DMS153 (cell line): ENCODE results near the gene OR1N1.
"Not testable (repeated sequence)": the region's sequence is repeated elsewhere in the genome, so short reads cannot be mapped to it uniquely, and the experiment has no call there.

ENCODE experiments used
- DNase-seq: peaks from one replicate; lab custom pipeline; 2025; lab: John Stamatoyannopoulos, UW

The OR1N1 gene, protein sequence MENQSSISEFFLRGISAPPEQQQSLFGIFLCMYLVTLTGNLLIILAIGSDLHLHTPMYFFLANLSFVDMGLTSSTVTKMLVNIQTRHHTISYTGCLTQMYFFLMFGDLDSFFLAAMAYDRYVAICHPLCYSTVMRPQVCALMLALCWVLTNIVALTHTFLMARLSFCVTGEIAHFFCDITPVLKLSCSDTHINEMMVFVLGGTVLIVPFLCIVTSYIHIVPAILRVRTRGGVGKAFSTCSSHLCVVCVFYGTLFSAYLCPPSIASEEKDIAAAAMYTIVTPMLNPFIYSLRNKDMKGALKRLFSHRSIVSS

DNA sequence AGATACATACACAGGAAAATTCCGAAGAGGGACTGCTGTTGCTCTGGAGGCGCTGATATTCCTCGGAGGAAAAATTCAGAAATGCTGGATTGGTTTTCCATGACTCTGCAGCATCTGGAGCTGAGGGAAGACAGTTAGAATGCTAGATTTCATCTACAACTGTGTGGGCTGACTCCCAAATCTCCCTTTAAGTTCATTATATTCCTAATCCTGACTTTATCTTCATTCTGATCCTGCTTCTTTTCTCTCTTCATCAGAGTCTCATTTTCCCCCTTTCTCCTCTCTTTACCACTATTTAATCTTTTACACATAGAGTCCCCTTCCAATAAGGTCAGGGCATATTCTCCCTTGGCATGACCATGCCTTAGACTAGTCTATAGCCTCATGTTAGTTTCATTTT, at the start of gene OR1N1:
OR1N1 (minus strand) TSS at position 101 of the 400 bp plus-strand sequence; CDS start at position 101, 0 bp downstream.
- DNase-seq = no peak

DNA sequence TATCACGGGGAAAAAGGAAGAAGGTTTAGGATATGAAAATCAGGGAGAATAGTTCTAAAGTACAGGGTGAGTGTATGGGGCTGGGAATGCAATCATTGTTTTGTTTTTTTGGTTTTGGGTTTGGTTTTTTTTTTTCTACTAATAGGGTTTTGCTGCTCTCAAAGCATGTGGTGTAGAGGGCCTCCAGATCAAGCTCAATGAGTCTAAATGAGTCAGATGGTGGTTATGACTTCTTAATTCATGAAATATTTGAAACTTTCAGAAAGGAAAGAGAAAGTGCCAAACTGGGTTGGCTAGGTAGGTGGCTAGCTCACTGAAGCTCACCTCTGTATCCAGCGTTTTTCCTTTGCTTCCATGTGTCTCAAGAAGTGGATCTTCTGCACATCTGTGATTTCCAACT, 45.4 kb upstream of the OR1N1 start:
- DNase-seq = no peak

DNA sequence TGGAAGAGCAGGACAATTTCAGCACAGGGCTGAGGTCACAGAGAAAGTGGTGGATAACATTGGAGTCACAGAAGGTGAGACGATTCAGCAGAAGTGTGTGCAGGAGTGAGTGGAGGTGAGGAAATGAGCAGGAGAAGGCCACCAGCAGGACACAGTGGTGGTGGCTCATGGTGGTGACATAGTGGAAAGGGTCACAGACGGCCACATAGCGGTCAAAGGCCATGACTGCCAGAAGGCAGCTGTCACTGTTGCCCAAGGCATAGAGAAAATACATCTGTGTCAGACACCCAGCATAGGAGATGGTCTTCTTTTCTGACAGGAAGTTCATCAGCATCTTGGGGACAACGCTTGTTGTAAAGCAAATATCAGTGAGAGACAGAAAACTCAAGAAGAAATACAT, 40.8 kb upstream of the OR1N1 start:
- no peak for DNase-seq

DNA sequence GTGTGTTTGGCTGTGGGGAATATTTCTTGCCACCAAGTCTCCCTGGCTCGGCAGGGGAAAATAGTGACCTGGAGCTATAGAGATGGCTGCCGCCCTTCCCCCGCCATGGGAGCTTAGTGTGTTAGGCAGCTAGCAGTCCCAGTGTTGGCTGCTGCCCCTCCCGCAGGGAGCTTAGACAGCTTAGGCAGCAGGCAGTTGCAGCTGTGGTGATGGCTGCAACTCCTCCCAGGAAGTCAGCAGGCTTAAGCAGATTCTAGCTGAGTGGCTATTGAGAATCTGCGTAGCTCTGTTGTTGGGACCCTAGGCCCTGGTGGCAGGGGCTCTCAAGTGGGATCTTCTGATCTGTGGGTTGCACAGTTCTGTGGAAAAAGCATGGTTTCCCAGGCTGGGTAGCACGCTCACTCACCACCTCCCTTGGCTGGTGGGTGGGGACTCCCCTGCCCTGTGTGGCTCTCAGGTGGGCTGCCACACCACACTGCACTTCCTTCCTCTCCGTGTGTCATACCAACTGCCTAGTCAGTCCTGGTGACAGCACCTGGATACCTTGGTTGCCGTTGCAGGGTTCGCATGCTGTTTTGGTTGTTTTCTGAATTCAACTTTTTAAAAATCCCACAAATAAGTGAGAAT, 35.2 kb upstream of the OR1N1 start:
- no peak for DNase-seq

DNA sequence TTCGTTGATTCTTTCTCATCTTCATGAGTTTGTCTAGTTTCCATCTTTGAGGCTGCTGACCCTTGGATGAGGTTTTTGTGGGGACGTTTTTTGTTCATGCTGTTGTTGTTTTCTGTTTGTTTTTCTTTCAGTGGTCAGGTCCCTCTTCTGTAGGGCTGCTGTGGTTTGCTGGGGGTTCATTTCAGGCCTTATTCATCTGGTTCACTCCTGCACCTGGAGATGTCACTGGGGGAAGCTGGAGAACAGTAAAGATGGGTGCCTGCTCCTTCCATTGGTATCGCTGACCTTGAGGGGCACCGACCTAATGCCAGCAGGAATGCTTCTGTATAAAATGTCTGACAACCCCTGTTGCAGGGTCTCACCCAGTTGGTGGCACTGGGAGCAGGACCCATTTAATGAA, 34.4 kb upstream of the OR1N1 start:
- DNase-seq = no peak

DNA sequence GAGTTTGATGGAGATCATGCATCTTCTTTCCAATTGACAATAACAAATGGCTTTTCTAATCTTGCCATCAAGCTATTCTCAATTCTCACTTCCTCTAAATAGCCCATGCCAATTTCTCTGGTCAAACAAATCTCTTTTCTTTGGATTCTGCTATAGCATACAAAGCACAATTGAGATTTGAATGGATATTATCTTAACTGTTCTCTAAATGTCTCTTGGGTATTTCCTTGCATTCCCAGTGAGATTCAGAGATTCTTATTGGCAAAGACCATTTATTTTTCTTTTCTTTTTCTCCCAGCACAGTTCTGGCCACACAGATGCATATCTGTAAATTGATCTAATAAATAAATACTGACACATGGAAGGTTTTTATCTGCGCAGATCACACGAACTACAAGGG, 25.7 kb upstream of the OR1N1 start, which contains the start of gene OR1N2:
OR1N2 (plus strand) TSS at position 301 of the 400 bp plus-strand sequence. CDS start 100 bp downstream, outside the sequence.
- no peak for DNase-seq

DNA sequence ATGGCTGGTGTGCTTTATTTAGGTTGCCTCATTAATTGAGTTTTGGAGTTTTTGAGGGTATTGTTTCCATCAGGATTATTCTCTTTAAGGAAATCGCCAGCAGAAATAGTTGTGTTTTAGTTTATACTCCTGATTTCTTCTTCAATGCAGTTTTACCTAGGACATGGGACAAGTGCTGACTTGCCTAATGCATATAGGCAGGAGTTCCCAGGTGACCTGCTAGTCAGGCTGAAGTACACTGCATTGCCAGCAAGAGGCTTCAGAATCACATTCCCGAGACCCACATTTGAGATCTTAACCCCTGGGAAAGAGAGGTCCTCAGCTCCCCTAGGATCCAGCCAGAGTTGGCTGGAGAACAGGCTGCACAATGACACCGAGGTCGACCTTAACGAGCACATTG, 24.3 kb upstream of the OR1N1 start:
- DNase-seq = no peak

DNA sequence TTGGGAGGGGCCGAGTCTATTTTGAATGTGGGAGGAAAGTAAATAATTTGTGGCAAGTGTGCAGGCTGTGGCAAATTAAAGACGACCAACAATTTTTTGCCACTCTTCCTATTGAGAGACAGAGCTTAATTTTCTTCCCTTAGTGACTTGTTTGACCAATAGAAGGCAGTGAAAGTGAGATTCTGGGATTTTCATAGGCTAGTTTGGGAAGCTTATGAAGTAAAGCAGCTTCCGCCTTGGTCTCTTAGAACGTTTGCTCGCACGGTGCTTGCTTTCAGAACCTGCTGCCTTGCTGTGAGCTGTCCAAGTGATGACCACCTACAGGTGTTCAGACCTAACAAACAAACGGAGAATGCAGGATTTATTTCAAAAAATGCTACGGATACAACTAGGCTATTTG, 19.1 kb upstream of the OR1N1 start:
- no peak for DNase-seq

DNA sequence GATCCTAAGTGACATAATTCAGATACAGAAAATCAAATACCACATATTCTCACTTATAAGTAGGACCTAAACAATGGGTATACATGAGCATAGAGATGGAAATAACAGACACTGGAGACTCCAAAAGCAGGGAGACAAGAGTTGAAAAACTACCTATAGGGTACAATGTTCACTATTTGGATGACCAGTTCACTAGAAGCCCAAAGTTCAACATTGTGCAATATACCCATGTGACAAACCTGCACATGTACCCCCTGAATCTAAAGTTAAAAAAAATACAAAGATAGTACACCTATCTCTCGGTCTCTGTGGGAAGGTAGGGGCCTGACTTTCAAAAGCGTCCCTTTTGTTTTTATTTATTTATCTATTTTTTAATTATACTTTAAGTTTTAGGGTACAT, 11.7 kb upstream of the OR1N1 start:
- no peak for DNase-seq

DNA sequence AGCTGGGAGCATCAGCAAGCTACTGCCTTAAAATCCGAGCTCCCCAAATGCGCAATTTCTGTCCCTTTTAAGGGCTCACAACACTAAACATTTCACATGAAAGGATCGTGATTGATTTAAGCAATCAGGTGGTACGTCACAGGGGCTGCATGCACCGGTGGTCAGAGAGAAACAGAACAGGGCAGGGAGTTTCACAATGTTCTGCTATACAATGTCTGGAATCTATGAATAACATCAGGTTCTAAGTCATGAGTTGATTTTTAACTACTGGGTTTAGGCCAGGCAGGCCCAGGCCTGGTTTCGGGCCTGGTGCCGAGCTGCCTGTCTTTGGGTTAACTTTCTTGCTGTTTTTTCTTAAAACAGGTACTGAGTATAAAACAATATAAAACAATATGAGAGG, 10.0 kb upstream of the OR1N1 start:
- not testable (repeated sequence) for DNase-seq

DNA sequence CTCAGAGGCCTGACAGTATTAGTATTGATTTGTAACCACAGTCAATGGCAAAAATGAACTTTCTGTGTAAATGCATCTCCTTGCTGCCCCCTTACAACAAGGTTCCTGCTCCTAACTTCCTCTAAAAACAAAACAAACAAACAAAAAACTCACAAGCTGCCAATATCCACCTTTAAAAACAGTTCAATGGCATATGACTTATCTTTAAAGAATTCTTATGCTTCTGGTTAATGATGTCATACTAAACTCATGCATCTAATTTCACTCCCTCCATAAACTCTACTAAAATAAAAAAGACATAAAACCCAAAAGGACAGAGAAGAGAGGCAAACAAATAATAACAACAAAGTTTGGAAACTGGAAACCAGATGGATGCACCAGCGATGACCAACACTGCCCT, 9.0 kb upstream of the OR1N1 start:
- DNase-seq = no peak

DNA sequence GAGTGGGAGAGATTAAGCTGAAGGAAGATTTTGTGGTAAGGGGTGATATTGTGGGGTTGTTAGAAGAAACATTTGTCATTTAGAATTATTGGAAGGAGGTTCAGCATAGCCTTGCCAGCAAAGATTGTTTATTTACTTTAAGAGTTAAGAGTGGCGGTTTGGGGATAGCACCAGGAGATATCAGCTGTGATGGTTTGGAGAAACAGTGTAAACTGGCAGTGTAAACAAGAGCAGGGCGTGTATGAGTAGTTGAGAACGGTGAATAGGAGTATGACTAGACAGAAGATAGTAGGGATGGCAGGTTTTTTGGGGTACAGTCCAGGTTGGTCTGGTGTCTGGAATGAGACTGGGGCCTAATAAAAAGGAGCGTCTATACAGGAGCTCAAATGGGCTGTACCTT, 4.1 kb upstream of the OR1N1 start:
- DNase-seq = not testable (repeated sequence)

DNA sequence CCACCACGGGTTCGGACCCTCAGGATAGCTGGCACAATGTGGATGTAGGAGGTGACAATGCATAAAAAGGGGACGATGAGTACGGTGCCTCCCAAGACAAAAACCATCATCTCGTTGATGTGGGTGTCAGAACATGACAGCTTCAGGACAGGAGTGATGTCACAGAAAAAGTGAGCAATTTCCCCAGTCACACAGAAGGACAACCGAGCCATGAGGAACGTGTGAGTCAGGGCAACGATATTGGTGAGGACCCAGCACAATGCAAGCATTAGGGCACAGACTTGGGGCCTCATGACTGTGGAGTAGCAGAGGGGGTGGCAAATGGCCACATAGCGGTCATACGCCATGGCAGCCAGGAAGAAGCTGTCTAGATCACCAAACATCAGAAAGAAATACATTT, 491 bp downstream of the OR1N1 start:
- no peak for DNase-seq

DNA sequence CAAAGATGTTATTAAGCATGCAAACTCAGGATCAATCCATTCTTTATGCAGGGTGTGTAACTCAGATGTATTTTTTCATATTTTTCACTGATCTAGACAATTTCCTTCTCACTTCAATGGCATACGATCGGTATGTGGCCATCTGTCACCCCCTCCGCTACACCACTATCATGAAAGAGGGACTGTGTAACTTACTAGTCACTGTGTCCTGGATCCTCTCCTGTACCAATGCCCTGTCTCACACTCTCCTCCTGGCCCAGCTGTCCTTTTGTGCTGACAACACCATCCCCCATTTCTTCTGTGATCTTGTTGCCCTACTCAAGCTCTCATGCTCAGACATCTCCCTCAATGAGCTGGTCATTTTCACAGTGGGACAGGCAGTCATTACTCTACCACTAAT, 7.7 kb downstream of the OR1N1 start:
- no peak for DNase-seq

DNA sequence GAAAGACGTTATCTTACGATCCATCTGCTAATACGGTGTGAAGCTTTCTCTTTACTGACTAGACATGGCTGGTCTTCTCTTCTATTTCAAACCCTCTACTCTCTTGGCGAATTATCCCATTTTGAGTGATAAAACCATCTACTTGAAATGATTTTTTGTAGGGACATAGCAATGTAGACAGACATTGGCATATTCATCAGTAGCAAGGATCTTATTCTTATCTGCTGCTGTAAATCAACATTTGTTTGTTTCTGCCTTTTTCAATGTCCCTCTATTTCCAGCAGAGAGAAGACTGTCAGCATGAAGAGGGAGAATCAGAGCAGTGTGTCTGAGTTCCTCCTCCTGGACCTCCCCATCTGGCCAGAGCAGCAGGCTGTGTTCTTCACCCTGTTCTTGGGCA, 8.3 kb downstream of the OR1N1 start, which contains the start of gene OR1J4:
OR1J4 (plus strand) TSS at position 301 of the 400 bp plus-strand sequence; CDS start at position 301, 0 bp downstream.
- DNase-seq = no peak

DNA sequence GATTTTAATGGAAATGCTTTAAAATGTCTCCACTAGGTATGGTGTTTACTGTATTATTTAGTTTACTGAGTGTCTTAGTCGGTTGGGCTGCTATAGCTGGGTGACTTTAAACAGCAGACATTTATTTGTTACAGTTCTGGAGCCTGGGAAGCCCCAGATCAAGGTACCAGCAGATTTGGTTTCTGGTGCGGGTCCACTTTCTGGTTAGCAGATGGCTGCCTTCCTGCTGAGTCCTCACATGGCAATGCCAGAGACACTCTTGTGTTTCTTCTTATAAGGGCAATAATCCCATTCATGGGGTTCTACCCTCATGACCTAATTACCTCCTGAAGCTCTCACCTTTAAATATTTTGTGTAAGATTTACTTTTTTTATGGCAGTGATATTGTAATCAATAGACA, 8.9 kb downstream of the OR1N1 start:
- DNase-seq = no peak

DNA sequence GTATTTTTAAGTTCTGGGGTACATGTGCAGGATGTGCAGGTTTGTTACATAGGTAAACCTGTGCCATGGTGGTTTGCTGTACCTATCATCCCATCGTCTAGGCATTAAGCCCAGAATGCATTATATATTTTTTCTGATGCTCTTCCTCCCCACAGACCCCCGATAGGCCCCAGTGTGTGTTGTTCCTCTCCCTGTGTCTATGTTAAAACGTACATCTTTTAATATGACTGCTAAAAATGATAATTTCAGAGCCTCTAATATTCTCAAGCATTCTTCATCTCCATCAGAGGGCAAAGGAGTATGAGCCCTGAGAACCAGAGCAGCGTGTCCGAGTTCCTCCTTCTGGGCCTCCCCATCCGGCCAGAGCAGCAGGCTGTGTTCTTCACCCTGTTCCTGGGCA, 16.6 kb downstream of the OR1N1 start, which contains the start of gene OR1J2:
OR1J2 (plus strand) TSS at position 301 of the 400 bp plus-strand sequence; CDS start at position 301, 0 bp downstream.
- DNase-seq = no peak

DNA sequence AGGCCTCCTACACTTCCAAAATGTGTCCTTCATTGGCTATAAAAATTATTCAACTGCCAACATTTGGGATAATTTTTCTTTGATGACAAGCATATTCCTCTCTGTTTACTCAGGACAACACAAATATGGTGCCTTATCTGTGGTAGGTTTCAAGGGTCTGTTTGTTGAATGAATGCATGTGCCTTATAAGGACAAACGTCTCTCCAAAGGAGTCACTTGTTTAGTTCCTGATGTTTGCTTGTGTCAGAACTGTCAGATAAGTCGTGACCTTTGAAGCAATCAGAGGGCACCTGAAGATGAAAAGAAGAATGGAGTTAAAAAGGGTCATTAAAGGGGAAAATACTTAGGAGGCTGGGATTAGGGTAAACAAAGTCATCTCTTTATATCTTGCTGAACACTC, 20.1 kb downstream of the OR1N1 start:
- no peak for DNase-seq

DNA sequence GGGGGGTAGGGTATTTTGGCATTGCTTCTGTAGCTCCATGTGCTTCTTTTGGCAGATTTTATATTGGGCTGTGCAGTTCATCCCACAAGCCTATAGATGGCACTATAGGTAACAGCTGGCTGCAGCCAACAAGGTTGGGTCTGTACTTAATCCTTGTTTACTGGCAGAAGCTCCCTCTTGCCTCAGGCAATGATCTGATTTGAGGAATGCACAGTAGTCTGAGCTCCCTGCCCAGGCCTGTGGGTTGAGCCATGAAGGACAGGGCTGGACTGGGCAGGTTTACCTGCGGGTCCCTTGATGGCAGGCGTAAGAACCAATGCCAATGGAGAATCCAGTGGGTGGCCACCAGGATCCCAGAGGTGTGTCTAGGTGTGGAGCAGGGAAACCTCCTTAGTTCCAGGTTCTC, 28.2 kb downstream of the OR1N1 start:
- DNase-seq = peak; percentile 8

DNA sequence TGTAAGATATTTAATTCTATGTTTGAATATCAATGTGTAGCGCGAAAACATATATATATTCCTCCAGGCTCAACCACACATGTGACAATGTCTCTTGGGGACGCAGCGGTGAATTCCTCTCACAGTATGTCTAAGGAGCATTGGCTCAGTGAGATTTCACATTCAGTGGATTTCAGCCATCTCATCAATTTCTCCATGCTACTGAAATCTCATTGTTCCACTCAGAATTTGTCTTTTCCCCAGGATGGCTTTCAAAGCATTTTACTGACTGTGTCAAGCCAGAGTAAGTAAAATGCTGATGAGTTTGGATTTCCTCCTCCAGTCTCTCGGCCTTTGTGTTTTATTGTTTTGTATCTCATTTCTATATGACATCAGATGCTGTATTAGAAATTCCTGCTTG, 48.0 kb downstream of the OR1N1 start:
- DNase-seq = no peak

DNA sequence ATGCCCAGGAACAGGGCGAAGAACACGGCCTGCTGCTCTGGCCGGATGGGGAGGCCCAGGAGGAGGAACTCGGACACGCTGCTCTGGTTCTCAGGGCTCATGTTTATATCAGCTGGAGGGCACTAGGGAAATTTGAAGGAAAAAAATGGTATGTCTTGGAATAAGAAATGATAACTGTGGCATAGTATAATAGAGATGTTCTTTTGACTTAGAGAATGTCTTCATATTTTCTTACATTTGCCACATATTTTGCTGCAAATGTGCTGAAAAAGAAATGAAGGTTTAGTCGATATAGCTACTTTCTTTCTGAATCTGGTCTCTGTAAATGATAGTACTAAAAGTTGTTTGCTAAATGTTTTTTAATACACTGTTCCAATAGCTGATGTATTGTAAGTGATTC, 49.3 kb downstream of the OR1N1 start, which contains the start of gene OR1J1:
OR1J1 (minus strand) TSS at position 101 of the 400 bp plus-strand sequence; CDS start at position 101, 0 bp downstream.
- DNase-seq = no peak

DNA sequence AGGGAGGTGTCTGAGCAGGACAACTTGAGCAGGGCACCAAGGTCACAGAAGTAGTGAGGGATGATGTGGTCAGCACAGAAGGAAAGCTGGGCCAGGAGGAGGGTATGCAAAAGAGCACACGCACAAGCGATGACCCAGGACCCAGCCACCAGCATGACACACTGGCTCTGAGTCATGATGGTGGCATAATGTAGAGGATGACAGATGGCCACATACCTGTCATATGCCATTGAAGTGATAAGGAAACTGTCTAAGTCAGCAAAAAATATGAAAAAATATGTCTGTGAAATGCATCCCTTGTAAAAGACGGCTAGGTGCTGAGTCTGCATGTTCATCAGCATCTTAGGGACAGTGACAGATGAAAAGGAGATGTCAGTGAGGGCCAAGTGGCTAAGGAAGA, 49.7 kb downstream of the OR1N1 start:
- DNase-seq = no peak
